HepG2 (cell line): Measurements from ENCODE around the gene CYP4F22. TPM values are rescaled to one million over a fixed set of nuclear protein-coding genes. Genes with fewer than 3 reads are reported as not detected.
A peak's percentile ranks its signal among the peaks of the same experiment; 100 is the strongest.

Experiments used
- BHLHE40 ChIP-seq: IDR thresholded peaks from 2 replicates; pipeline ENCODE4 v1.6.1; 2011; ENCODE audit warnings: low read length, improper control_type of control experiment
- CENPT ChIP-seq: sonication (generic); formaldehyde crosslinking; IDR thresholded peaks from 2 replicates; pipeline ENCODE4 v1.8.0; 2022; ENCODE audit warnings: low read depth, mild to moderate bottlenecking, moderate library complexity, missing genetic modification reagents
- CHD4 ChIP-seq: fragments of 200-600 bp; sonication (generic); IDR thresholded peaks from 2 replicates; pipeline ENCODE4 v1.7.0; 2017; ENCODE audit warnings: mild to moderate bottlenecking, low read length, borderline replicate concordance
- EZH2 ChIP-seq: conservative IDR thresholded peaks from 2 replicates; pipeline ENCODE4 v1.6.1; 2012; ENCODE audit warnings: mild to moderate bottlenecking, low read depth, low read length, moderate library complexity
- FOXC1 ChIP-seq: sonication (generic); formaldehyde crosslinking; IDR thresholded peaks from 2 replicates; pipeline ENCODE4 v1.8.0; 2022; ENCODE audit warnings: mild to moderate bottlenecking, missing genetic modification reagents, borderline replicate concordance
- GABPB1 ChIP-seq: IDR thresholded peaks from 2 replicates; pipeline ENCODE4 v1.6.1; 2016; ENCODE audit warnings: mild to moderate bottlenecking, missing genetic modification reagents, moderate library complexity, missing compliant biosample characterization
- MED1 ChIP-seq: sonication (generic); formaldehyde crosslinking; IDR thresholded peaks from 2 replicates; pipeline ENCODE4 v1.4.0; 2020; ENCODE audit warnings: missing genetic modification reagents
- PHF20 ChIP-seq: sonication (generic); formaldehyde crosslinking; IDR thresholded peaks from 2 replicates; pipeline ENCODE4 v1.5.0; 2020; ENCODE audit warnings: mild to moderate bottlenecking, missing genetic modification reagents
- SAP130 ChIP-seq: IDR thresholded peaks from 2 replicates; pipeline ENCODE4 v1.6.1; 2016; ENCODE audit warnings: low read depth
- SCMH1 ChIP-seq: sonication (generic); formaldehyde crosslinking; IDR thresholded peaks from 2 replicates; pipeline ENCODE4 v1.9.0; 2021; ENCODE audit warnings: missing genetic modification reagents, mild to moderate bottlenecking, borderline replicate concordance
- ZNF382 ChIP-seq: sonication (generic); formaldehyde crosslinking; IDR thresholded peaks from 2 replicates; pipeline ENCODE4 v1.5.0; 2020; ENCODE audit warnings: missing genetic modification reagents, mild to moderate bottlenecking, borderline replicate concordance
- ZNF546 ChIP-seq: sonication (generic); formaldehyde crosslinking; conservative IDR thresholded peaks from 2 replicates; pipeline ENCODE4 v1.8.1; 2023; ENCODE audit warnings: mild to moderate bottlenecking, missing genetic modification reagents
- polyA plus RNA-seq, 8 experiments: library from polyadenylated mRNA; depleted of rRNA in 3 of 8; stranded (reverse) in 7 of 8; unstranded in 1 of 8; fragments of >200 nt; fragmentation: Illumina TruSeq in 4 of 8; extraction: Trizol in 4 of 8; gene quantifications; 2 replicates each; pipeline versions ENCODE4 v1.2.1 to v1.2.3, GENCODE V29; 2011 to 2016; ENCODE audit warnings: low read depth in 4 of 8, missing spikeins in 1 of 8, mixed read lengths in 1 of 8; ENCODE audit not compliant: insufficient read depth in 1 of 8
- total RNA-seq, 5 experiments: library from RNA; depleted of rRNA; stranded (reverse); fragments of >200 nt; fragmentation: Illumina TruSeq; extraction: Trizol; gene quantifications; 2 replicates each; pipeline ENCODE4 v1.2.3, GENCODE V29; 2016; ENCODE audit warnings: low read depth in 1 of 5
- TF ChIP-seq, protein P1 (sequence below): sonication (generic); formaldehyde crosslinking; IDR thresholded peaks from 2 replicates; pipeline ENCODE4 v1.4.0; 2020; ENCODE audit warnings: missing genetic modification reagents
- TF ChIP-seq, protein P2 (sequence below): IDR thresholded peaks from 2 replicates; pipeline ENCODE4 v1.4.0; 2020; ENCODE audit warnings: mild to moderate bottlenecking, missing genetic modification reagents
- TF ChIP-seq, protein P3 (sequence below): IDR thresholded peaks from 2 replicates; pipeline ENCODE4 v1.6.1; 2016; ENCODE audit warnings: missing biosample characterization, missing genetic modification reagents, low read depth
- TF ChIP-seq, protein P4 (sequence below): sonication (generic); formaldehyde crosslinking; IDR thresholded peaks from 2 replicates; pipeline ENCODE4 v1.5.0; 2020; ENCODE audit warnings: mild to moderate bottlenecking, missing genetic modification reagents, borderline replicate concordance

CYP4F22 gene
- total and polyA plus RNA-seq, 2 of the 13 experiments (the other 11 are each of a cell fraction or from before 2014, with no cell fraction given), result 0.05 TPM; not detected in 1

DNA sequence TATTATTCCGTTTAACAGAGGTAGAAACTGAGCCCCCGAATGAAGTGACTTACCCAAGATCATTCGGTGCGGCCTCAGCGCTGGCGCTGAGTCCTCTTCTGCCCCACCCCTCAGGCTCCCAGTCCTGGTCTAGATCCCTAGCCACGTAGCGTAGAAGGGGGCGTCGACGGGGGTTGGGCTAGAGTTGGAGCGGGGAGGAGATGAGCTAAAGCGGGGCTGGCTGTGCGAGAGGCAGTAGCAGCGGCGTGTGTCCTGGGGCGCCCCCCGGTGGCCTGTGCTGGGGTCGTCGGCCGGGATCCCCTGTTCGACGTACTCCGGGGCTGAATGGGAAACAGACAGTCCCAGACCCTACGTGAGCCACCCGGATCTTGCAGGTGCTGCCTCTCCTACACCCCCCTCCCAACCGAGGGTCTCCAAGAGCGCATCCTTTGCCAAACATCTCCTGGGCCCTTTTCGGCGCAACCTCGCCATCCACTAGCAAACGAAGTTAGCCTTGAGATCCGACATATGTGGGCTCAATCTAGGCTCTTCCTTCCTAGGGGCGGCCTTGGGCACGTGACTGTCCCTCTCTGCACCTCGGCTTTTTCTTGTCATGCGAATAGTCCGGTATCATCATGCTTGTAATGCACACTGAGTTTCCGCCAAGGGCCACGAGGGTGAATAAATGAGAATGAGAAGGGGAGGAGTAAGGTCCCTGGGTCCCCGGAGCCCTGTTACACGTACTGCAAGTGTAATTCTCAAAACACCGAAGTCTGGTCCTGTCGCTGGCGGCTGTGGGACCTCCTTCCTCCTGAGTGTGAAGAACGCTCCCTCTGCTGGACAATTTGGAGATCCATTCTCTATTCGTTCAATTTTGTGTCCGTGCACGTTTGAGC lies 47.7 kb downstream of the CYP4F22 start (continued):
- peak; percentile 52 for TF ChIP-seq BHLHE40
- no peak for TF ChIP-seq CENPT
- TF ChIP-seq CHD4, result 0 out of 2 replicates have a peak, but pooled peaks have one; percentile 48
- 0 out of 2 replicates have a peak, but pooled peaks have one; percentile 25 for TF ChIP-seq PHF20 (CRISPR knock-in tag)
- TF ChIP-seq, protein P1, sequence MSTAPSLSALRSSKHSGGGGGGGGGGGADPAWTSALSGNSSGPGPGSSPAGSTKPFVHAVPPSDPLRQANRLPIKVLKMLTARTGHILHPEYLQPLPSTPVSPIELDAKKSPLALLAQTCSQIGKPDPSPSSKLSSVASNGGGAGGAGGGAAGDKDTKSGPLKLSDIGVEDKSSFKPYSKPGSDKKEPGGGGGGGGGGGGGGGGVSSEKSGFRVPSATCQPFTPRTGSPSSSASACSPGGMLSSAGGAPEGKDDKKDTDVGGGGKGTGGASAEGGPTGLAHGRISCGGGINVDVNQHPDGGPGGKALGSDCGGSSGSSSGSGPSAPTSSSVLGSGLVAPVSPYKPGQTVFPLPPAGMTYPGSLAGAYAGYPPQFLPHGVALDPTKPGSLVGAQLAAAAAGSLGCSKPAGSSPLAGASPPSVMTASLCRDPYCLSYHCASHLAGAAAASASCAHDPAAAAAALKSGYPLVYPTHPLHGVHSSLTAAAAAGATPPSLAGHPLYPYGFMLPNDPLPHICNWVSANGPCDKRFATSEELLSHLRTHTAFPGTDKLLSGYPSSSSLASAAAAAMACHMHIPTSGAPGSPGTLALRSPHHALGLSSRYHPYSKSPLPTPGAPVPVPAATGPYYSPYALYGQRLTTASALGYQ (CRISPR knock-in tag), result no peak
- TF ChIP-seq, protein P2, sequence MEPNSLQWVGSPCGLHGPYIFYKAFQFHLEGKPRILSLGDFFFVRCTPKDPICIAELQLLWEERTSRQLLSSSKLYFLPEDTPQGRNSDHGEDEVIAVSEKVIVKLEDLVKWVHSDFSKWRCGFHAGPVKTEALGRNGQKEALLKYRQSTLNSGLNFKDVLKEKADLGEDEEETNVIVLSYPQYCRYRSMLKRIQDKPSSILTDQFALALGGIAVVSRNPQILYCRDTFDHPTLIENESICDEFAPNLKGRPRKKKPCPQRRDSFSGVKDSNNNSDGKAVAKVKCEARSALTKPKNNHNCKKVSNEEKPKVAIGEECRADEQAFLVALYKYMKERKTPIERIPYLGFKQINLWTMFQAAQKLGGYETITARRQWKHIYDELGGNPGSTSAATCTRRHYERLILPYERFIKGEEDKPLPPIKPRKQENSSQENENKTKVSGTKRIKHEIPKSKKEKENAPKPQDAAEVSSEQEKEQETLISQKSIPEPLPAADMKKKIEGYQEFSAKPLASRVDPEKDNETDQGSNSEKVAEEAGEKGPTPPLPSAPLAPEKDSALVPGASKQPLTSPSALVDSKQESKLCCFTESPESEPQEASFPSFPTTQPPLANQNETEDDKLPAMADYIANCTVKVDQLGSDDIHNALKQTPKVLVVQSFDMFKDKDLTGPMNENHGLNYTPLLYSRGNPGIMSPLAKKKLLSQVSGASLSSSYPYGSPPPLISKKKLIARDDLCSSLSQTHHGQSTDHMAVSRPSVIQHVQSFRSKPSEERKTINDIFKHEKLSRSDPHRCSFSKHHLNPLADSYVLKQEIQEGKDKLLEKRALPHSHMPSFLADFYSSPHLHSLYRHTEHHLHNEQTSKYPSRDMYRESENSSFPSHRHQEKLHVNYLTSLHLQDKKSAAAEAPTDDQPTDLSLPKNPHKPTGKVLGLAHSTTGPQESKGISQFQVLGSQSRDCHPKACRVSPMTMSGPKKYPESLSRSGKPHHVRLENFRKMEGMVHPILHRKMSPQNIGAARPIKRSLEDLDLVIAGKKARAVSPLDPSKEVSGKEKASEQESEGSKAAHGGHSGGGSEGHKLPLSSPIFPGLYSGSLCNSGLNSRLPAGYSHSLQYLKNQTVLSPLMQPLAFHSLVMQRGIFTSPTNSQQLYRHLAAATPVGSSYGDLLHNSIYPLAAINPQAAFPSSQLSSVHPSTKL (CRISPR knock-in tag), result peak; percentile 13; the same call in 1 of the 2 replicates
- 0 out of 2 replicates have a peak, but pooled peaks have one; percentile 25 for TF ChIP-seq ZNF546 (CRISPR knock-in tag)
- peak; percentile 70 for TF ChIP-seq GABPB1
- TF ChIP-seq MED1 (CRISPR knock-in tag), result peak; percentile 39
- TF ChIP-seq, protein P3, sequence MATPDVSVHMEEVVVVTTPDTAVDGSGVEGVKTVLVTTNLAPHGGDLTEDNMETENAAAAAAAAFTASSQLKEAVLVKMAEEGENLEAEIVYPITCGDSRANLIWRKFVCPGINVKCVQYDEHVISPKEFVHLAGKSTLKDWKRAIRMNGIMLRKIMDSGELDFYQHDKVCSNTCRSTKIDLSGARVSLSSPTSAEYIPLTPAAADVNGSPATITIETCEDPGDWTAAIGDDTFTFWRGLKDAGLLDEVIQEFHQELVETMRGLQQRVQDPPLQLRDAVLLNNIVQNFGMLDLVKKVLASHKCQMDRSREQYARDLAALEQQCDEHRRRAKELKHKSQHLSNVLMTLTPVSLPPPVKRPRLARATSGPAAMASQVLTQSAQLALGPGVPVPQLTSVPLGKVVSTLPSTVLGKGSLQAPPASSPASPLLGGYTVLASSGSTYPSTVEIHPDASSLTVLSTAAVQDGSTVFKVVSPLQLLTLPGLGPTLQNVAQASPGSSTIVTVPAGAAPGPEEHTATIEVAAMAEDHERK, result no peak
- no peak for TF ChIP-seq EZH2
- TF ChIP-seq, protein P4, sequence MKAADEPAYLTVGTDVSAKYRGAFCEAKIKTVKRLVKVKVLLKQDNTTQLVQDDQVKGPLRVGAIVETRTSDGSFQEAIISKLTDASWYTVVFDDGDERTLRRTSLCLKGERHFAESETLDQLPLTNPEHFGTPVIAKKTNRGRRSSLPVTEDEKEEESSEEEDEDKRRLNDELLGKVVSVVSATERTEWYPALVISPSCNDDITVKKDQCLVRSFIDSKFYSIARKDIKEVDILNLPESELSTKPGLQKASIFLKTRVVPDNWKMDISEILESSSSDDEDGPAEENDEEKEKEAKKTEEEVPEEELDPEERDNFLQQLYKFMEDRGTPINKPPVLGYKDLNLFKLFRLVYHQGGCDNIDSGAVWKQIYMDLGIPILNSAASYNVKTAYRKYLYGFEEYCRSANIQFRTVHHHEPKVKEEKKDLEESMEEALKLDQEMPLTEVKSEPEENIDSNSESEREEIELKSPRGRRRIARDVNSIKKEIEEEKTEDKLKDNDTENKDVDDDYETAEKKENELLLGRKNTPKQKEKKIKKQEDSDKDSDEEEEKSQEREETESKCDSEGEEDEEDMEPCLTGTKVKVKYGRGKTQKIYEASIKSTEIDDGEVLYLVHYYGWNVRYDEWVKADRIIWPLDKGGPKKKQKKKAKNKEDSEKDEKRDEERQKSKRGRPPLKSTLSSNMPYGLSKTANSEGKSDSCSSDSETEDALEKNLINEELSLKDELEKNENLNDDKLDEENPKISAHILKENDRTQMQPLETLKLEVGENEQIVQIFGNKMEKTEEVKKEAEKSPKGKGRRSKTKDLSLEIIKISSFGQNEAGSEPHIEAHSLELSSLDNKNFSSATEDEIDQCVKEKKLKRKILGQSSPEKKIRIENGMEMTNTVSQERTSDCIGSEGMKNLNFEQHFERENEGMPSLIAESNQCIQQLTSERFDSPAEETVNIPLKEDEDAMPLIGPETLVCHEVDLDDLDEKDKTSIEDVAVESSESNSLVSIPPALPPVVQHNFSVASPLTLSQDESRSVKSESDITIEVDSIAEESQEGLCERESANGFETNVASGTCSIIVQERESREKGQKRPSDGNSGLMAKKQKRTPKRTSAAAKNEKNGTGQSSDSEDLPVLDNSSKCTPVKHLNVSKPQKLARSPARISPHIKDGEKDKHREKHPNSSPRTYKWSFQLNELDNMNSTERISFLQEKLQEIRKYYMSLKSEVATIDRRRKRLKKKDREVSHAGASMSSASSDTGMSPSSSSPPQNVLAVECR, result peak; percentile 72; the same call in 1 of the 2 replicates
- TF ChIP-seq SCMH1 (CRISPR knock-in tag), result no peak
- no peak for TF ChIP-seq ZNF382 (CRISPR knock-in tag)
- peak; percentile 43 for TF ChIP-seq SAP130 (CRISPR knock-in tag)
- peak; percentile 55; the same call in 1 of the 2 replicates for TF ChIP-seq FOXC1 (CRISPR knock-in tag)
